ENCODE measurements around the gene ADGRL3. TPM values are rescaled to one million over a fixed set of nuclear protein-coding genes. Genes with fewer than 3 reads are reported as not detected.

ADGRL3 gene
- total RNA-seq, 4 donors from 2014 or later = 2.2 to 10.0 (median 4.6) TPM

DNA sequence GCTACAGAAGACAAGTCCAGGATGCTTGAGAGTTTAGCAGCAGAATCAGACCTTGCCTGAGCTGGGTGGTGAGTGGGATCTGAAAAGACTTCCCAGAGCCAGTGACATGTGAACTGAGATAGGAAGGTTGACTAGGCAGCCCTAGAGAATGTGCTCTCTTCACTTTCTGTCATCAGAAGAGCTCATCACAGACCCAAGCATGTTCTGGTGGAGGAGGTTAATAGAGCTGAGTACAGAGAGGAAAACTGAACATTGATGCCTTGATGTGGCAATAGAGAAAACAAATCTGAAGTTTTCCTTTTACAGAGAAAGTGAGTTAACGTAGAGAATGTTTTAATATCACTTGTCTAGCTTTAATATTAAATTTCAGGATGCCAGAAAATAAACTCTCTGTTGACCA, 17.1 kb downstream of the ADGRL3 start:
- Histone ChIP-seq H3K4me1 (no peaks in the 10 kb centered on the region), H3K9me3 (no peaks in the 10 kb centered on the region), H3K4me3 (no peak overlapping the region), H3K27me3 (no peaks in the 10 kb centered on the region), H3K27ac (no peak overlapping the region), H3K36me3 (no peaks in the 10 kb centered on the region)
- TF ChIP-seq POLR2AphosphoS5 (IDR thresholded peaks at IDR 0.05) (no peak), EP300 (IDR thresholded peaks at IDR 0.05; ENCODE audit: low read depth) (no peak), POLR2A (IDR thresholded peaks at IDR 0.05) (no peak)
- TF ChIP-seq, protein P1, sequence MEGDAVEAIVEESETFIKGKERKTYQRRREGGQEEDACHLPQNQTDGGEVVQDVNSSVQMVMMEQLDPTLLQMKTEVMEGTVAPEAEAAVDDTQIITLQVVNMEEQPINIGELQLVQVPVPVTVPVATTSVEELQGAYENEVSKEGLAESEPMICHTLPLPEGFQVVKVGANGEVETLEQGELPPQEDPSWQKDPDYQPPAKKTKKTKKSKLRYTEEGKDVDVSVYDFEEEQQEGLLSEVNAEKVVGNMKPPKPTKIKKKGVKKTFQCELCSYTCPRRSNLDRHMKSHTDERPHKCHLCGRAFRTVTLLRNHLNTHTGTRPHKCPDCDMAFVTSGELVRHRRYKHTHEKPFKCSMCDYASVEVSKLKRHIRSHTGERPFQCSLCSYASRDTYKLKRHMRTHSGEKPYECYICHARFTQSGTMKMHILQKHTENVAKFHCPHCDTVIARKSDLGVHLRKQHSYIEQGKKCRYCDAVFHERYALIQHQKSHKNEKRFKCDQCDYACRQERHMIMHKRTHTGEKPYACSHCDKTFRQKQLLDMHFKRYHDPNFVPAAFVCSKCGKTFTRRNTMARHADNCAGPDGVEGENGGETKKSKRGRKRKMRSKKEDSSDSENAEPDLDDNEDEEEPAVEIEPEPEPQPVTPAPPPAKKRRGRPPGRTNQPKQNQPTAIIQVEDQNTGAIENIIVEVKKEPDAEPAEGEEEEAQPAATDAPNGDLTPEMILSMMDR (IDR thresholded peaks at IDR 0.05) = no peak
- in situ Hi-C loops (cut with MboI; ENCODE audit: low pct_ligation_motif_present in 1 of 4, low pct_unique_long_range_greater_than_20kb in 1 of 4, low sequenced_read_pairs in 3 of 4) (no loop called here), intact Hi-C loops (cut with DNase I; ENCODE audit: low total_unique reads) (no loop called here)
- no peak for DNase-seq
- WGBS, 2 donors (ENCODE audit: low coverage in 1 of 2) = 80 to 100% methylated on average over 1 of the region's 1 CpG

DNA sequence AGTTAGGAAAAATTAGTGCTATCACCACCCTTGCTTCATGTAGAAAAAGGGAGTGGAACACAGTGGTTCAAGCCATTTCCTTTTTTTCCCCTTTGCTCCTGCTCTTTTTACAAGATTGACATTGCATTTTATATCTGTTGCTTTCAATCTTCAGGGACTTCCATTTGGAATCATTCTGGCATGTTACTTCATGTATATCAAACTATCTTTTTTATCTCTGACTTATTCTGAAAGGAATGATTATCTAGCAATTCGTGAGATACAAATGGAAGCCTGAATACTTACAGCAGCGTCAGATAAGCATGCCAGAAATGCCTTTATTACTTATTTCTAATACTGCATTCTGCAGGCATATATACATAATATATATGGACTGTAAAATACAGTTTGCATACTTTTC, 20.4 kb downstream of the ADGRL3 start:
- TF ChIP-seq POLR2A (IDR thresholded peaks at IDR 0.05) = no peak
- TF ChIP-seq, protein P1 (IDR thresholded peaks at IDR 0.05) = no peak
- Histone ChIP-seq H3K4me1 (no peaks in the 10 kb centered on the region), H3K27ac (no peak overlapping the region), H3K27me3 (no peaks in the 10 kb centered on the region), H3K4me3 (no peak overlapping the region), H3K36me3 (no peaks in the 10 kb centered on the region), H3K9me3 (no peaks in the 10 kb centered on the region)
- 56 to 77% methylated on average over 2 of the region's 2 CpGs for WGBS, 2 donors (ENCODE audit: low coverage in 1 of 2)
- intact Hi-C loops (cut with DNase I; ENCODE audit: low total_unique reads) = no loop called here
- no peak for DNase-seq
- in situ Hi-C loops (cut with MboI; ENCODE audit: low pct_ligation_motif_present in 1 of 4, low pct_unique_long_range_greater_than_20kb in 1 of 4, low sequenced_read_pairs in 3 of 4) = no loop called here

DNA sequence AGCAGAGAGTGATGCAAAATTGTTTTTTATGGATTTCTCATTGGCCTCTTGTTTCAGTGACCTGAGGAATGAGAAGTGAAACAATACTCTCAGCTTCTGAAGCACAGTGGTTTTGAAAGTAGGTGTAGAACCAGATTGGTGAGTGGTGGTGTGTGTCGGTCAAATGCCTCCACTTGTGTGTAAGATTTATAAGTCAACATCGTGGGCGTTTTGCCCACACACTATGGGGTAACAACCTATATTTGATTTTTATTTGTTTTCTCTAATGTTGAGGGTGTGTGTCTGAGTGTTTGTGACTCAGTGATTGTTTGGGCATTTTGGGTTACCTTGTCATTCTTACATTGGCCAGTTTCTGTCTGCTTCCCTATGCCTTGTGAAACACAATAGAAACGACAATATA, 23.3 kb downstream of the ADGRL3 start:
- TF ChIP-seq EP300 (IDR thresholded peaks at IDR 0.05; ENCODE audit: low read depth) = no peak
- TF ChIP-seq POLR2AphosphoS5 (IDR thresholded peaks at IDR 0.05) = no peak
- TF ChIP-seq, protein P1 (IDR thresholded peaks at IDR 0.05) = no peak
- no peak for TF ChIP-seq POLR2A (IDR thresholded peaks at IDR 0.05)
- Histone ChIP-seq H3K27me3 (no peaks in the 10 kb centered on the region), H3K36me3 (no peaks in the 10 kb centered on the region), H3K27ac (no peak overlapping the region), H3K9me3 (no peaks in the 10 kb centered on the region), H3K4me3 (no peak overlapping the region), H3K4me1 (no peaks in the 10 kb centered on the region)
- 81 to 90% methylated on average over 2 to 4 of the region's 4 CpGs for WGBS, 2 donors (ENCODE audit: low coverage in 1 of 2)
- no peak for DNase-seq
- in situ Hi-C loops (cut with MboI; ENCODE audit: low pct_ligation_motif_present in 1 of 4, low pct_unique_long_range_greater_than_20kb in 1 of 4, low sequenced_read_pairs in 3 of 4) (no loop called here), intact Hi-C loops (cut with DNase I; ENCODE audit: low total_unique reads) (no loop called here)

DNA sequence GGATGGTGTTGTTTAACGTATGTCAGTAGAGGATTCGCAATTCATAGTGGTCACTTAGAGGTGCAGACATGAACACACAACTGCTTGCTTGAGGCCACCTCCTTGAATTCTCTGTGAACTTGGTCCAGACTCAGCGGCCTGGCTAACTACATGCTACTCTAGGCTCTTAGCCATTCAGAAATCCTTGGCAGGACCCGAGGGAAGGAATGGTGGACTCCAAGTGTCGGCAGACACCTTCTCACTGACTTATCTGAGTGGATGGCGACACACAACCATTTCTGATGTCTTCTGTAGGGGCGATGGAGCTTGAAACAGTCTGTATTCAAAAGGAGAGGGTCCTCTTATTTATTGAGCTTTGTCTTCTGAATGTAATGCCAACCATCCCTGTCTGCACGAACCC, 24.4 kb downstream of the ADGRL3 start:
- TF ChIP-seq POLR2AphosphoS5 (IDR thresholded peaks at IDR 0.05) = no peak
- TF ChIP-seq, protein P1 (IDR thresholded peaks at IDR 0.05) = no peak
- in situ Hi-C loops (cut with MboI; ENCODE audit: low pct_ligation_motif_present in 1 of 4, low pct_unique_long_range_greater_than_20kb in 1 of 4, low sequenced_read_pairs in 3 of 4) (no loop called here), intact Hi-C loops (cut with DNase I; ENCODE audit: low total_unique reads) (no loop called here)
- H3K4me1 ChIP-seq = no peaks in the 10 kb centered on the region
- H3K9me3 ChIP-seq = no peaks in the 10 kb centered on the region
- H3K4me3 ChIP-seq = no peak overlapping the region
- DNase-seq = no peak
- H3K27ac ChIP-seq = no peak overlapping the region
- H3K27me3 ChIP-seq = no peaks in the 10 kb centered on the region
- H3K36me3 ChIP-seq = no peaks in the 10 kb centered on the region
- 76 to 81% methylated on average over 4 to 8 of the region's 8 CpGs for WGBS, 2 donors (ENCODE audit: low coverage in 1 of 2)

Measured in transverse colon (tissue), 4 donors.